ENCODE measurements around the gene SIVA1.

The SIVA1 gene

DNA sequence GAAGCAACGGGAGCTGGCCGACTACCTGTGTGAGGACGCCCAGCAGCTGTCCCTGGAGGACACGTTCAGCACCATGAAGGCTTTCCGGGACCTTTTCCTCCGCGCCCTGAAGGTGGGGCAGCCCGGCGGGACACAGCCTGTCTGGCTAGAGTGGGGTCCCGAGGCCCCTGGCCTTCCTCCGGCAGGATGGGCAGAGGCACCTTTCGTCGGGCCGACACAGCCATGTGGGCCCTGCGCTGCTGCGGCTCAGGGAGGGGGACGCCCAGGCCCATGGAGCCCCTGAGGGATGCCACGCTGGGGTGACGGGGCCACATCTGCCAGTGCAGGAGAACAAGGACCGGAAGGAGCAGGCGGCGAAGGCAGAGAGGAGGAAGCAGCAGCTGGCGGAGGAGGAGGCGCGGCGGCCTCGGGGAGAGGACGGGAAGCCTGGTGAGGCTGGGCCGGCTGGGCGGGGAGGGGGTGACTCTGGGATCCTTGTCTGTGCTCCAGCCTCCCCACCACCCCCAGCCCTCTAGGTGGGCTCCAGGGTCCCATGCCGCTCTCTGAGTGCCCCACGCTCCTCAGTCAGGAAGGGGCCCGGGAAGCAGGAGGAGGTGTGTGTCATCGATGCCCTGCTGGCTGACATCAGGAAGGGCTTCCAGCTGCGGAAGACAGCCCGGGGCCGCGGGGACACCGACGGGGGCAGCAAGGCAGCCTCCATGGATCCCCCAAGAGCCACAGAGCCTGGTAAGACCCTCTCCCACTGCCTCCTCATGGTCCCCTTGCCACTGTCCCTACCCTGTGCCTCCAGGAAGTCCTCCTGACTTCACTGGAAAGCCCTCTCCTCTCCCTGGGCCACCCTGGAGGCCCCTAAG lies 39.8 kb upstream of the SIVA1 start:
- no peaks in the 10 kb centered on the region for H3K79me2 ChIP-seq (ENCODE audit: insufficient read depth, low read length)
- no peak overlapping the region for H2AFZ ChIP-seq (ENCODE audit: low read length)
- H4K20me1 ChIP-seq (ENCODE audit: insufficient read depth, low read length, poor library complexity, severe bottlenecking), result no peaks in the 10 kb centered on the region
- no peaks in the 10 kb centered on the region for H3K9me3 ChIP-seq (ENCODE audit: insufficient read depth, low read depth, low read length)
- H3K36me3 ChIP-seq (ENCODE audit: insufficient read depth, low read length), result peaks cover 13% of the 10 kb centered on the region; the same call in 1 of the 2 replicates
- H3K4me1 ChIP-seq (ENCODE audit: insufficient read depth, low read length, poor library complexity, severe bottlenecking), result no peaks in the 10 kb centered on the region
- no peak overlapping the region for H3K4me2 ChIP-seq (ENCODE audit: low read depth, low read length, poor library complexity, severe bottlenecking)
- H3K27me3 ChIP-seq (ENCODE audit: insufficient read depth, low read length, poor library complexity, severe bottlenecking), result no peaks in the 10 kb centered on the region
- no peaks in the 10 kb centered on the region for H3K9me2 ChIP-seq (replicated peaks; ENCODE audit: low read depth, low read length)
- TF ChIP-seq, protein P1, sequence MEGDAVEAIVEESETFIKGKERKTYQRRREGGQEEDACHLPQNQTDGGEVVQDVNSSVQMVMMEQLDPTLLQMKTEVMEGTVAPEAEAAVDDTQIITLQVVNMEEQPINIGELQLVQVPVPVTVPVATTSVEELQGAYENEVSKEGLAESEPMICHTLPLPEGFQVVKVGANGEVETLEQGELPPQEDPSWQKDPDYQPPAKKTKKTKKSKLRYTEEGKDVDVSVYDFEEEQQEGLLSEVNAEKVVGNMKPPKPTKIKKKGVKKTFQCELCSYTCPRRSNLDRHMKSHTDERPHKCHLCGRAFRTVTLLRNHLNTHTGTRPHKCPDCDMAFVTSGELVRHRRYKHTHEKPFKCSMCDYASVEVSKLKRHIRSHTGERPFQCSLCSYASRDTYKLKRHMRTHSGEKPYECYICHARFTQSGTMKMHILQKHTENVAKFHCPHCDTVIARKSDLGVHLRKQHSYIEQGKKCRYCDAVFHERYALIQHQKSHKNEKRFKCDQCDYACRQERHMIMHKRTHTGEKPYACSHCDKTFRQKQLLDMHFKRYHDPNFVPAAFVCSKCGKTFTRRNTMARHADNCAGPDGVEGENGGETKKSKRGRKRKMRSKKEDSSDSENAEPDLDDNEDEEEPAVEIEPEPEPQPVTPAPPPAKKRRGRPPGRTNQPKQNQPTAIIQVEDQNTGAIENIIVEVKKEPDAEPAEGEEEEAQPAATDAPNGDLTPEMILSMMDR (conservative IDR thresholded peaks at IDR 0.05; ENCODE audit: low read length), result no peak
- TF ChIP-seq EZH2phosphoT487 (IDR thresholded peaks at IDR 0.05; ENCODE audit: borderline replicate concordance), result no peak
- H3K9ac ChIP-seq (ENCODE audit: low read depth, low read length, poor library complexity, severe bottlenecking), result no peak overlapping the region
- H3K4me3 ChIP-seq (ENCODE audit: low read length, poor library complexity, severe bottlenecking), result no peak overlapping the region
- no peaks in the 10 kb centered on the region for H3F3A ChIP-seq (ENCODE audit: low read depth)

DNA sequence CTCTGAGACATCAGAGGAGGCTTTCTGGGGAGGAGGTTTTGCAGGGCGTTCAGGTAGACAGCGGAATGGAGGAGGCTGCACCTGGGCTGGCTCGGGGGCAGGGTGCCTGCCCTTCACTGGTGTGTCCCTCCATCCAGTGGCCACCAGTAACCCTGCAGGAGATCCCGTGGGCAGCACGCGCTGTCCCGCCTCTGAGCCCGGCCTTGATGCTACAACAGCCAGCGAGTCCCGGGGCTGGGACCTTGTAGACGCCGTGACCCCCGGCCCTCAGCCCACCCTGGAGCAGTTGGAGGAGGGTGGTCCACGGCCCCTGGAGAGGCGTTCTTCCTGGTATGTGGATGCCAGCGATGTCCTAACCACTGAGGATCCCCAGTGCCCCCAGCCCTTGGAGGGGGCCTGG lies 38.9 kb upstream of the SIVA1 start:
- Histone ChIP-seq H3K4me1 (ENCODE audit: insufficient read depth, low read length, poor library complexity, severe bottlenecking) (no peaks in the 10 kb centered on the region), H3K36me3 (ENCODE audit: insufficient read depth, low read length) (peaks cover 13% of the 10 kb centered on the region; the same call in 1 of the 2 replicates), H2AFZ (ENCODE audit: low read length) (no peak overlapping the region), H3K79me2 (ENCODE audit: insufficient read depth, low read length) (no peaks in the 10 kb centered on the region), H3K4me2 (ENCODE audit: low read depth, low read length, poor library complexity, severe bottlenecking) (no peak overlapping the region), H4K20me1 (ENCODE audit: insufficient read depth, low read length, poor library complexity, severe bottlenecking) (no peaks in the 10 kb centered on the region), H3F3A (ENCODE audit: low read depth) (no peaks in the 10 kb centered on the region), H3K9me3 (ENCODE audit: insufficient read depth, low read depth, low read length) (no peaks in the 10 kb centered on the region), H3K9me2 (replicated peaks; ENCODE audit: low read depth, low read length) (no peaks in the 10 kb centered on the region), H3K9ac (ENCODE audit: low read depth, low read length, poor library complexity, severe bottlenecking) (no peak overlapping the region), H3K27me3 (ENCODE audit: insufficient read depth, low read length, poor library complexity, severe bottlenecking) (no peaks in the 10 kb centered on the region), H3K4me3 (ENCODE audit: low read length, poor library complexity, severe bottlenecking) (no peak overlapping the region)
- TF ChIP-seq, protein P1 (conservative IDR thresholded peaks at IDR 0.05; ENCODE audit: low read length), result no peak
- TF ChIP-seq EZH2phosphoT487 (IDR thresholded peaks at IDR 0.05; ENCODE audit: borderline replicate concordance), result no peak

DNA sequence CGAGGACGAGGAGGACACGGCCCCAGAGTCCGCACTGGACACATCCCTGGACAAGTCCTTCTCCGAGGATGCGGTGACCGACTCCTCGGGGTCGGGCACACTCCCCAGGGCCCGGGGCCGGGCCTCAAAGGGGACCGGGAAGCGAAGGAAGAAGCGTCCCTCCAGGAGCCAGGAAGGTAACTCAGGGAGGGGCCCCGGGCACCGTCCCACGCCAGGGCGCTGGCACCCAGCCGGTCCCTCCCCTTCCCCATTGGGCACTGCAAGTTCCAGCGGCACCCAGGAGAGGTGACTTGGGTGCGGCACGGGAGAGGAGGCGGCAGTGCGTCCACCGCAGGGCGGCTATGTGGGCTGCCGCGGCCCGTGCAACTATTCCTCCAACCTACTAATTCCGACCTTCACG lies 38.3 kb upstream of the SIVA1 start:
- no peaks in the 10 kb centered on the region for H3K27me3 ChIP-seq (ENCODE audit: insufficient read depth, low read length, poor library complexity, severe bottlenecking)
- no peaks in the 10 kb centered on the region for H3K9me2 ChIP-seq (replicated peaks; ENCODE audit: low read depth, low read length)
- H3K36me3 ChIP-seq (ENCODE audit: insufficient read depth, low read length), result peaks cover 13% of the 10 kb centered on the region; the same call in 1 of the 2 replicates
- no peak overlapping the region for H3K4me3 ChIP-seq (ENCODE audit: low read length, poor library complexity, severe bottlenecking)
- H3F3A ChIP-seq (ENCODE audit: low read depth), result no peaks in the 10 kb centered on the region
- H3K9ac ChIP-seq (ENCODE audit: low read depth, low read length, poor library complexity, severe bottlenecking), result no peak overlapping the region
- no peaks in the 10 kb centered on the region for H3K9me3 ChIP-seq (ENCODE audit: insufficient read depth, low read depth, low read length)
- H2AFZ ChIP-seq (ENCODE audit: low read length), result no peak overlapping the region
- no peaks in the 10 kb centered on the region for H3K79me2 ChIP-seq (ENCODE audit: insufficient read depth, low read length)
- H3K4me1 ChIP-seq (ENCODE audit: insufficient read depth, low read length, poor library complexity, severe bottlenecking), result no peaks in the 10 kb centered on the region
- TF ChIP-seq, protein P1 (conservative IDR thresholded peaks at IDR 0.05; ENCODE audit: low read length), result no peak
- TF ChIP-seq EZH2phosphoT487 (IDR thresholded peaks at IDR 0.05; ENCODE audit: borderline replicate concordance), result no peak
- no peak overlapping the region for H3K4me2 ChIP-seq (ENCODE audit: low read depth, low read length, poor library complexity, severe bottlenecking)
- no peaks in the 10 kb centered on the region for H4K20me1 ChIP-seq (ENCODE audit: insufficient read depth, low read length, poor library complexity, severe bottlenecking)
